HG02610 (cell line): ENCODE results near the gene ZNF804A.

Experiments
- ATAC-seq: cut with Tn5 transposase; IDR thresholded peaks from one replicate; pipeline ENCODE4 v1.9.1; 2021; ENCODE audit warnings: mild to moderate bottlenecking, moderate library complexity; ENCODE audit not compliant: unreplicated experiment

ZNF804A gene

GRCh38 chr2:184921676-184922075 is 323.3 kb downstream of the ZNF804A start:
- no peak for ATAC-seq

GRCh38 chr2:184923751-184924150 is 325.4 kb downstream of the ZNF804A start:
- no peak for ATAC-seq

- ATAC-seq = no peak
These were observed 328.7 kb downstream of the ZNF804A start for GRCh38 chr2:184927040-184927439.

GRCh38 chr2:184936761-184937160 is 338.4 kb downstream of the ZNF804A start:
- no peak for ATAC-seq

- ATAC-seq = no peak
These were observed 340.1 kb downstream of the ZNF804A start for GRCh38 chr2:184938221-184938985.

- ATAC-seq = no peak
These were observed 347.0 kb downstream of the ZNF804A start for GRCh38 chr2:184945326-184945725.

- no peak for ATAC-seq
These were observed 347.5 kb downstream of the ZNF804A start for GRCh38 chr2:184945824-184946223.

- no peak for ATAC-seq
These were observed 358.5 kb downstream of the ZNF804A start for GRCh38 chr2:184956856-184957255.

GRCh38 chr2:184971546-184972068 is 373.3 kb downstream of the ZNF804A start:
- no peak for ATAC-seq
